G401 (cell line): ENCODE results near the gene OPA3. TPM values are rescaled to one million over a fixed set of nuclear protein-coding genes. Genes with fewer than 3 reads are reported as not detected.

Experiments used
- DNase-seq: peaks from one replicate; pipeline ENCODE4 v3.0.0-alpha.2; 2015; ENCODE audit warnings: low spot score
- in situ Hi-C: cut with HindIII; loops from 2 replicates; pipeline ENCODE4 v1.10.0; 2016; ENCODE audit warnings: low sequenced_read_pairs, mixed read lengths
- total RNA-seq: library from RNA; depleted of rRNA; stranded (reverse); fragments of >200 nt; shearing (Covaris generic); gene quantifications from 2 replicates; pipeline ENCODE4 v1.2.3, GENCODE V29; 2014

OPA3 gene
- total RNA-seq, 1 experiment from 2014 or later, result 14.4 TPM

DNA sequence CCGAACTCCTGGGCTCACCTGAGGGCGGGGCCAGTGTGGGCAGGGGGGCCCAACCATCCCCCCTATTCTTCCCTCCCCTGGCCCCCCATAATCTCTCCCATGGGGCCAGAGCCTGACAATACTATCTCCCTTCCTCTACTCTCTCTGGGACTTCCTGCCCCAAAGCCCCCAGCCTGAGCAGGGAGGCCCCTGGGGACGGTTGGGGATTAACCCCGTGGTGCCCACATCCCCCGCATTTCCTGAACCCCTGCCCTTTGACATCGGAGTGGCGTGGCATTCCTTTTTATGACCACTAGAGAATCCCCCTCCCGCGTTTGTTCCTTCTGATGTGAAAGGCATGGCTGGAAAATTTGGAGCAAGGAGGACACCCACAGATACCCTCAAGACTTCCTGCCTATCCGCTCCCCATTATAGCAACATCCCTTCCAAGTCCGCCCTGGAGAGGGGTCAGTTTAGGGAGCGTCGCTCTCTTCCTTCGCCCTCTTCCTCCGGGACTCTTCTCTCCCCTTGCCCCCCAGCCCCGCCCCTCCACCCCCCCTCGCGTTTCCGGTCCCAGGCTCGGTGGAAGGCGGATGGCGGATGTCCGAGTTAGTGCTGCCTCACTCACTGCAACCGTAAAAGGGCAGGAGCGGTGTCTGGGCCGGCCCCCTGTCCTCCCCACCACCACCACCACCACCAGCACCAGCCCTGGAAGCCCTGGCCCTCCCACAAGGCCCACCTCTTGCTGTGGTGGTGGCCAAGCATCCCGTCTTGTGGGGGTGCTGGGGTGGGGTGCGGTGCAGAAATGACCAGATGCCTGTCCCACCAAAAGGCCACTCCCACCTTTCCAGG, 75.5 kb downstream of the OPA3 start:
- in situ Hi-C loops, result no loop called here
- DNase-seq, result peak; percentile 47

DNA sequence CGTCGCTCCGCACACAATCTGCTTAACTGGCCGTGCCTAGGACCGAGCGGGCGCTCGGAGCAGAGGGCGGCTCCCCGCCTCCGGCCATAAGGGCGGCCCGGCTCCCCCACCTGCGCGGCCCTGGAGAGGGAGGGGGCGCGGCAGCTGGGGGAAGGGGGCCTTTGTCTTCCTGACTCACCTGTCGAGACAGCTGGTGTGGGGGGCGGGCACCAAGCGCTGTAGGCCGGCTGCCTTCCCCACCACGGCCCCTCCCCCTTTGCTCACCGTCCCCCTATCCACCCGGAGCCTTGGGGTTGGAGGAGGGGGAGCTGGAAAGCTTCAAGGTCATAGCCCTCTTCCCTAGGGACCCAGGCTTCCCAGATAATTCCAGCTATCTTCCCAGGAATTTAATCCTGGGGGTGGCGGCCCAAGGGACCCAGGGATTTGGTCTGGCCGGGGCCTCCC, 76.2 kb downstream of the OPA3 start:
- DNase-seq, result no peak

GRCh38 chr19:45507872-45508416, 76.7 kb downstream of the OPA3 start:
- in situ Hi-C loops, result no loop called here
- no peak for DNase-seq

More for the DNA sequence above, 76.2 kb downstream of the OPA3 start:
- in situ Hi-C loops, result no loop called here

GRCh38 chr19:45506989-45507871, 77.4 kb downstream of the OPA3 start, which contains the start of gene VASP:
VASP (plus strand) TSS chr19:45507479; CDS start chr19:45507772, 293 bp downstream.
- DNase-seq, result peak; percentile 82
- in situ Hi-C loops, result no loop called here

GRCh38 chr19:45506246-45506988, 78.2 kb downstream of the OPA3 start:
- in situ Hi-C loops, result no loop called here
- peak; percentile 90 for DNase-seq

DNA sequence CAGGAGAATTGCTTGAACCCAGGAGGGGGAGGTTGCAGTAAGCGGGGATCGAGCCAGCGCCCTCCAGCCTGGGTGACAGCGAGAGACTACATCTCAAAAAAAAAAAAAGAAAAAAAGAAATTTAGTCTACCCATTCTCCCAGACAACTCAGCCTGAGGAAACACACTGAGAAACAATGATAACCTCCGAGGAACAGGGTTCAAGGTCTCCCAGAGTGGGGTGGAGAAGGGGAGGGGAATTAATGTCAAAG, 78.7 kb downstream of the OPA3 start:
- in situ Hi-C loops, result no loop called here
- no peak for DNase-seq

GRCh38 chr19:45505151-45505995, 79.2 kb downstream of the OPA3 start:
- in situ Hi-C loops, result no loop called here
- no peak for DNase-seq

DNA sequence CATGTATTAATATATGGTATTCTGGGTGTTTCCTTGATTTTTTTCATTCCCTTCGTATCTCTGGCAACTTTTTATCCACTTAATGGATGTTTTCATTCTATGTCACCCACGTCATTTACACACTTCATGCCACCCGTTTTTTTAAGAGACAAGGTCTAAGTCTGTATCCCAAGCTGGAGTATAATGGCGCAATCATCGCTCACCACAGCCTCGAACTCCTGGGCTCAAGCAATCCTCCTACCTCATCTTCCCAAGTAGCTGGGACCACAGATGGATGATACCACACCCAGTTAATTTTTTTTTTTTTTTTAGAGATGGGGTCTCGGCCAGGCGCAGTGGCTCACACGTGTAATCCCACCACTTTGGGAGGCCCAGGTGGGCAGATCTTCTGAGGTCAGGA, 80.7 kb downstream of the OPA3 start:
- in situ Hi-C loops, result no loop called here

GRCh38 chr19:45502111-45502510, 82.5 kb downstream of the OPA3 start:
- no peak for DNase-seq
- in situ Hi-C loops, result no loop called here

More for the DNA sequence above, 80.7 kb downstream of the OPA3 start:
- DNase-seq, result no peak

DNA sequence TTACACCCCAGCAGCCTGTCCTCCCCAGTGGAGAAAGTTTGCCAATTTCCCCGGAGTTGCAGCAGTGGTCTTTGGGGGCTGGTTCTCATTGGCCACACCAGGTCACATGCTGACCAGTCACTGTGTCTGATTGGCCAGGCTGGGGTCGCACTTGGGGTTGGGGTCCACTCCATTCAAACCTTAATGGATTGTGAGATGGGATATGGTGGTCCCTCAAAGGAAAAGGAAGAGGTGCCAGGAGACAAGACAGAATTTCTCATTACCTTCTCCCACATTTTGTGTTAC, 82.9 kb downstream of the OPA3 start:
- no peak for DNase-seq

DNA sequence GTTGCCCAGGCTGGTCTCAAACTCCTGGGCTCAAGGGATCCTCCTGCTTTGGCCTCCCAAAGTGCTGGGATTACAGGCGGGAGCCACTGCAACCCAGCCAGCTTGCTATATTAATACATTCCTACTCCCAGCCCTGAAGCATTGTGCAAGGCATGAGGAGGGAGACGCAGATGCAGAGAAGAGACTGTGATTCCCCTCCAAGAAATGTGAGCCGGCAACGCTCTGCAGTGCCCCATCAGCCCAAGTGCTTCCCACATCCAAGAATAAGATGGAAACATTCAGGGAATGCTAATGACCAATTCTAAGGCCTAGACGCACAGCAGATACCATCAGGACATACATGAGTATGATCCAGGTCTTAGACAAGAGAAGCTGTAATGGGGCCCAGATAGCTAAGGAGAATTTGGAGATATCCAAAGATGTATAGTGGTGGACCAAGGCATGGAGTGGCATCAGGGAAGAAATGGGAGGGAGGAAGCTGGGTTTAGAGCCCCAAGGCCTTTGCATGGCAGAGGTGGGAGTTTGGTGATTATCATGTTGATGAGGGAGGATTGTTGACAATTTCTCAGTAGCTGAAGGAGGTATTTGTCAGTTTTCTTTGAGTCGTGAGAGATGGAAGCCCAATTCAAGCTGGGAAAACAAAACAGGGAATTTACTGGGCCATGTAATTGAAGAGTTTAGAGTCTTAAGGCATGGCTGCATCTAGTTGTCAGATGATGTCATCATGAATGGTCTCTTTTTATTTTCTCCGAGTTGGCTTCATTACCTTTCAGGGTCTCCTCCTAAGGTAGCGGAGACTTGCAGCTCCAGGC, 83.5 kb downstream of the OPA3 start:
- in situ Hi-C loops, result no loop called here
- DNase-seq, result no peak

More for the DNA sequence above, 82.9 kb downstream of the OPA3 start:
- in situ Hi-C loops, result no loop called here

DNA sequence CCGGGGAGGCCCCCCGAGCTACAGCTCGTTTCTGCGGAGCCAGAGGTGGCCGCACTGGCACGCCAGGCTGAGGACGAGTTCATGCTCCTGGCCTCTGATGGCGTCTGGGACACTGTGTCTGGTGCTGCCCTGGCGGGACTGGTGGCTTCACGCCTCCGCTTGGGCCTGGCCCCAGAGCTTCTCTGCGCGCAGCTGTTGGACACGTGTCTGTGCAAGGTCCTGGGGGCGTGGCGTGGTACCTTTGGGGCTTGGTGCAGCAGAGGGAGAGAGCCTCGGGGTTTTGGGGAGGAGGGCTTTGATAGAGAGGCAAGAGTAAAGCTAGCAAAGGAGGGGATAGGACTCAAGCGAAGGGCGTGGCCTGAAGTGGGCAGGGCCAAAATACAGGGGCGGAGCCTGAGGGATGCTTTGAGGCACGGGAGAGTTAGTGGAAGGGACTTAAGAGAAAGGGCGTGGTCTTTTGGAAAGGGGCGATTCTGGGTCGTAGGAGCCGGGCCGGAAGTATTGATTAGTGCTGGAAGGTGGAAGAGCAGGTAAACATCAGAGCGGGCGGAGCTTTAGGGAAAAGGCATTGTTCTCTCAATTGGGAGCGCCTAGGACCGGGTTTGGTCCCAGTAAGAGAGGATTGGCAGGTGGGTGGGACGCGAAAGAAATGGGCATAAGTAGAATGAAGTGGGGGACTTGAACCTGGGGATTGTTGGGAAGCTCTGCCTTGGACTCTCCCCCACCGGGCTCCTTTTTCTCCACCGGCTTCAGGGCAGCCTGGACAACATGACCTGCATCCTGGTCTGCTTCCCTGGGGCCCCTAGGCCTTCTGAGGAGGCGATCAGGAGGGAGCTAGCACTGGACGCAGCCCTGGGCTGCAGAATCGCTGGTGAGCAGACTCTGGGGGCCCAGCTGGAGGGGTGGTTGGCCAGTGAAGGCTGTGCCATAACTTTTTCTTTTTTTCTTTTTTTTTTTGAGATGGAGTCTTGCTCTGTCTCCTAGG, 85.1 kb downstream of the OPA3 start:
- in situ Hi-C loops, result no loop called here
- DNase-seq, result no peak

GRCh38 chr19:45498411-45499195, 86.0 kb downstream of the OPA3 start, which contains the start of gene PPM1N:
PPM1N (plus strand) TSS chr19:45498443; CDS start chr19:45498473, 30 bp downstream.
- in situ Hi-C loops, result no loop called here
- no peak for DNase-seq

DNA sequence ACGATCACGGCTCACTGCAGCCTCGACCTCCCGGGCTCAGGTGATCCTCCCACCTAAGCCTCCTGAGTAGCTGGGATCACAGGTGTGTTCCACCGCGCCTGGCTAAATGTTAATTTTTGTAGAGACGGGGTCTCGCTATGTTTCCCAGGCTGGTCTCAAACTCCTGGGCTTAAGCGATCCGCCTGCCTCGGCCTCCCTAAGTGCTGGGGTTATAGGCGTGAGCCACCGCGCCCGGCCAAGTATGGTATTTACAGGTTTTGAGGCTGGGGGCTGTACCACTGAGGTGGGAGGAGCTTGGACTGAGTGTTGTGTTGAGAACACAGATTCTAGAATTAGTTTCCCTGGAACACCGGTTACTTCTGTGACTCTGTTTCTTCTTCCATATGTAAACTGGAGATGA, 86.8 kb downstream of the OPA3 start:
- DNase-seq, result no peak
- in situ Hi-C loops, result no loop called here

GRCh38 chr19:45496349-45496953, 88.2 kb downstream of the OPA3 start:
- no peak for DNase-seq
- in situ Hi-C loops, result no loop called here

GRCh38 chr19:45495178-45495577, 89.4 kb downstream of the OPA3 start:
- DNase-seq, result no peak
- in situ Hi-C loops, result no loop called here
